ENCODE results near the gene SYT15.
"Not testable (repeated sequence)": the region's sequence is repeated elsewhere in the genome, so short reads cannot be mapped to it uniquely, and the experiment has no call there.

- TF ChIP-seq JUN (IDR thresholded peaks at IDR 0.05; ENCODE audit: borderline replicate concordance, insufficient read depth, insufficient read length, low read depth); POLR2A (IDR thresholded peaks at IDR 0.05; ENCODE audit: low read depth, low read length); CTCF (IDR thresholded peaks at IDR 0.05; ENCODE audit: extremely low read depth in 1 of 2, insufficient read depth in 1 of 2, low read depth in 1 of 2, low read length in 2 of 2): not testable (repeated sequence)
Measured at GRCh38 chr10:46596570-46596969, 17.6 kb downstream of the SYT15 start.
